Fibroblast of gingiva (primary cell): ENCODE measurements around the gene THEMIS2.
"Not testable (repeated sequence)": the region's sequence is repeated elsewhere in the genome, so short reads cannot be mapped to it uniquely, and the experiment has no call there.

Source experiments
- DNase-seq: peaks from one replicate; pipeline ENCODE4 v3.0.0-alpha.2; 2011; ENCODE audit warnings: low read depth

The THEMIS2 gene

DNA sequence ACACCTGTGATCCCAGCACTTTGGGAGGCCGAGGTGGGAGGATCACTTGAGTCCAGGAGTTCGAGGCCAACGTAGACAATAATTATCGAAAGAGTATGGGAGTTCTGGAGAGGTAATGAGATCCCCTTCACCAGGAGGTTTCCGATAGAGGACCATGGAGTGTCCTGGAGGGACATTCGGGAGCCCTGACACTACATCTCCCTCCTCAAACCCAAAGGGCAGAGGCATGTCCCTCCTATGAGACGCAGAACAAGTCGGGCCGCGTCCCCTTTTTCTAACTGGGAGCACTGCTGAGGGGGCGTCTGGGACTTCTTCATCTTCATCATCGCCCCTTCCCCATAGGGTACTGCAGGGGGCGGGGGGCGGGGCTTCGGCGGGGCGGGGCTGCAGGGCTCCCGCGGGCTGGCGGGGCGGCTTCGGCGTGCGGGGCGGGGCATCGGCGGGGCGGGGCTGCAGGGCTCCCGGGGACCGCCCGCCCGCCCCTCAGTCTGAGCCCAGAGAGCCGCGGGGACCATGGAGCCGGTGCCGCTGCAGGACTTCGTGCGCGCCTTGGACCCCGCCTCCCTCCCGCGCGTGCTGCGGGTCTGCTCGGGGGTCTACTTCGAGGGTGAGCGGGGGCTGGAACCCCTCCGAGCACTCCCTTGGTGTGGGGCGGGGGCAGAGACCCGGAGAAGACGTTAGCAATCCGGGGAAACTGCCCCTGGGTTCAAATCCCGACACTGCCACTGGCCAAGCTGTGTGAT is at the start of gene THEMIS2:
TSS of gene THEMIS2 (plus strand) at position 486 of the 743 bp plus-strand sequence. CDS start at position 514, 28 bp downstream.
- peak; percentile 46 for DNase-seq

DNA sequence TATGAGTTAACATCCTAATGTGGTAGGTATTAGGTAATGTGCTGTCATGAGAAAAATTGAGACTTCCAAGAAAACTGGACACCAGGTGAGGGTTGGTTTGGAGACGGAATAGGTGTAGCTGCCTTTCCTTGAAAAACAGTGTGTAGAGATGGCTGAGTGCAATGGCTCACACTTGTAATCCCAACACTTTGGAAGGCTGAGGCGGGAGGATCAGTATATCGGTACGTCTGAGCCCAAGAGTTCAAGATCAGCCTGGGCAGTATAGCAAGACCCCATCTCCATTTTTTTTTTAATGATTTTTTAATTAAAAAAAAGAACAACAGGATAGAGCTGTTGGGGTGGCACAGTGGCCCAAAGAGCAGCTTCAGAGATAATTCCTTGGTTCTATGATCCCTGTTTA is 48.6 kb upstream of the THEMIS2 start:
- DNase-seq: no peak

DNA sequence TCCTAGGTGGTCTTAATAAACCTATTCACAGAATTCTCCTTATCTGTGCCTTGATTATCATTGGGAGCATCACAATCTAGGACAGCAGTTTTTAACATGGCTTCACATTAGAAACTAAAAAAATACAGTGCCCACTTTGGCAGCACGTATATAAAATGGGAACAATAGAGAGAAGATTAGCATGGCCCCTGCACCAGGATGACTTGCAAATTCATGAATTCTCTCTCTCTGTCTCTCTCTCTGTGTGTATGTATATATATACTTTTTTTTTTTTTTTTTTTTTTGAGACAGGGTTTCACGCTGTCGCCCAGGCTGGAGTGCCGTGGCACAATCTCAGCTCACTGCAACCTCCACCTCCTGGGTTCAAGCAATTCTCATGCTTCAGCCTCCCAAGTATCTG is 47.9 kb upstream of the THEMIS2 start:
- no peak for DNase-seq

DNA sequence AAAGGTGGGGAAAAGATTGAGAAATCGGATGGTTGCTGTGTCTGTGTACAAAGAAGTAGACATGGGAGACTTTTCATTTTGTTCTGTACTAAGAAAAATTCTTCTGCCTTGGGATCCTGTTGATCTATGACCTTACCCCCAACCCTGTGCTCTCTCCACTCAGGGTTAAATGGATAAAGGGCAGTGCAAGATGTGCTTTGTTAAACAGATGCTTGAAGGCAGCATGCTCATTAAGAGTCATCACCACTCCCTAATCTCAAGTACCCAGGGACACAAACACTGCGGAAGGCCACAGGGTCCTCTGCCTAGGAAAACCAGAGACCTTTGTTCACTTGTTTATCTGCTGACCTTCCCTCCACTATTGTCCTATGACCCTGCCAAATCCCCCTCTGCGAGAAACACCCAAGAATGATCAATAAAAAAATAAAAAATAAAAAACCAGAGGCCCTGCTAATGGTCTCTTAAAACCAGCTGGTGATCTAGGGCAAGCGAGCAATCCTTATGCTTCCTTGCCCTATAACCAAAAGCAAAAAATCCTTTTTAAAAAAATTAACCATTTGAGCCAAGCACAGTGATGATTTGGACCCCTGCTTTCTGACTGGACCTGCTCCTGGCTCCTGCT is 42.9 kb upstream of the THEMIS2 start:
- DNase-seq: not testable (repeated sequence)

DNA sequence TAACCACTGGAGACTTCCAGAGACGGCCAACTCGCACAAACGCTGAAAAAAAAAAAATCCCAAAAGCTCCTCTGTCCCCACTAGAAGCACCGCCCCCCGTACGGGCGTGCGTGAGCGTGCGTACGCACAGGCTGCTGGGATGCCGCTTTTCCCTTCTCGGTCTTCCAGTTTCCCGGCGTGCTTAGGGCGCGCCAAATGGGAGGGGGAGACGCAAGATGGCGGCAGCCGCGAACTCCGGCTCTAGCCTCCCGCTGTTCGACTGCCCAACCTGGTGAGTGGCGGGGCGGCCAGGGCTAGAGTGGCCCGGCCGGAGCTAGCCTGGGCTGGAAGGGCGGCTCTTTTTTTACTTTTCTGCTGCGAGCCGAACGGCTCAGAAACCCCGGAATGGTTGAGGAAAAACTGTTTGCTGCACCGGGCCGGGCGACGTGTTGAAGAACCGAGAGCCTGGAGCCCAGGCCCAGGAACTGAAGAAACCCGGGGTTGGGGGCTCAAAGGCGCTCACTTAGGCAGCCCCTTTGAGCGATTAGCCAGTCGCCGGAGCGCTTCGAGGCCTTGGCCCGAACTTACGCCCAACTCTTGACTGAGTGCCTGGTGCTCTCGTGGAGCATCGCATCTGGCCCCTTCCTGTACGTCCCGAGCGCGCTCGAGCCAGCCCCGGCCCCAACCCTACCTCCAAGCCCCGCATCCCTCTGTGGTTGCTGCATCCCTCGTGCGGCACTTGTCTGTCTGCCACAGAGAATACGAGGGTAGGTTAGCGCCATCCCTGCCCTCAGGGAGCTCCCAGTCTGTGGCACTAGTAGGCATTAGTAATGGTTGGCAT is 41.5 kb upstream of the THEMIS2 start, which contains the start of gene PPP1R8:
TSS of gene PPP1R8 (plus strand) at position 162 of the 820 bp plus-strand sequence. CDS start at position 216, 54 bp downstream.
- DNase-seq: peak; percentile 96

DNA sequence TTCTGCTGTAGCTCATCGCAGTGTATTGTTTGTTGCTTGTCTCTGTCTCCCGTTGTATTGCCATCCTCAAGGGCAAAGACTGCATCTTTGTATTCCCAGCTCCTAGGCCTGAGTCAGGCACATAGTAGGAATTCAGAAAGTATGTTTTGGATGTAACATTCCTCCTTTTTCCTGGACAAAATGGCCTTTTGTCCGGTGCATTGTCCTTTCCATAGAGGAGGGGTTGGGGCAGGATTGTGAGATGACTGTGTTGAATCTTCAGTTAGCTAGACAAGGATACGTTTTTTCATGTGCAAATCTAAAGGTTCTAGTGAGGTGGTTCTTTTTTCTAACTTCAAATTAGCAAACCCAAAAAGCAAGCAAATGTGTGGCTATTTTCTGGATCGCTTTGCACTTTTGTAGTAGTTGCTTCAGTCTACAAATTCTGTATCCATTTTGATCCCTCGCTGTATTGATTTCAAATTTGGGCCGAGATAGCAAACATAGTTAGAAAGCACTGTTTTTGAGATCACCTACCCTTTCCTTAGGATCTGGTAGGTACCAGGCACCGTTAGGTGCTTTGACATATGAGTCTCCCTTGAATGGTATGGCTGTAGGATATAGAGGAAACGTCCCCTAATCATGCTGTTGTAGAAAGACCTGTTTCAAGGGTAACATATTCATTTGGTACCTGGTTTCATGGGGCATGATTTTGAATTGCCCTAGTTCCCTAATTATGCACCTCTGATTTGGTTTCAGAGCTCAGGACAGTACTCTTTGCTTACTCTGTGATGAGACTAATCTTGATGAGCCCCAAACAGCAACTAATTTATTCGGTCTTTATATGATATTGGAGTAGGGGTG is 40.6 kb upstream of the THEMIS2 start:
- DNase-seq: no peak

DNA sequence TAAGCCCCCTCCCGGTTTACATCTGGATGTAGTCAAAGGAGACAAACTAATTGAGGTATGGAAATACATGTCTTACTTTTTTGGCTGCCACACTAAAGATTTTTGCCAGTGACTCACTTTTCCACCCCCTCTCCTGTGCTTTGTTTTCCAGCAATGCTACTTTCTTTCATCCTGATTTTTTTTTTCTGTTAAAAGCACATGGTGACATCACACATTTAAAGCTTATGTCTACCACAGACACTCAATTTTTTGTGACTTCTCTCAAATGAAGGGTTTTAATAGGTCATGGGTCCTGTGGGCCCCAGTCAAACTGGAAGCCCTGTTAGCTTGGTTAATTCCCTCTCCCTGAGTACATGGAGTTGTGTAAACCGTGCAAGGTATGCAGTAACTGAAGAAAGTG is 39.6 kb upstream of the THEMIS2 start:
- no peak for DNase-seq

DNA sequence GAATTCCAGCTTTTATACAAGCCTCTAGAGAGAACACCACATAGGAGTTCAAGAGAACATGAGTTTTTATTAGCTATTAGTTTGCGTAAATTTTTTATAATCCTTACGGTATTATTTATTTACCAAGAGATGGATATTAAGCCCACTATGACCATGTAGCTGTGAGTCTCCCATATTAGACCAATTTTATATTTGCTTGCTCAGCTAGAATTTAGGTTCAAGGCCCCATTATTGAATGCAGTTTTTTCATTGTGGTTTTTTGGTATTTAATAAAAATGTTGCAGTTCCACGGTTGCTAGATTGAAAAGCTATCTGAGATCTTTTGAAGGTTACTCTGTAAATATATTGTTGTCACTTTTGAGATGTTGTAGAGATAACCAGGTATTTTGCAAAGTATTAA is 38.9 kb upstream of the THEMIS2 start:
- DNase-seq: no peak

DNA sequence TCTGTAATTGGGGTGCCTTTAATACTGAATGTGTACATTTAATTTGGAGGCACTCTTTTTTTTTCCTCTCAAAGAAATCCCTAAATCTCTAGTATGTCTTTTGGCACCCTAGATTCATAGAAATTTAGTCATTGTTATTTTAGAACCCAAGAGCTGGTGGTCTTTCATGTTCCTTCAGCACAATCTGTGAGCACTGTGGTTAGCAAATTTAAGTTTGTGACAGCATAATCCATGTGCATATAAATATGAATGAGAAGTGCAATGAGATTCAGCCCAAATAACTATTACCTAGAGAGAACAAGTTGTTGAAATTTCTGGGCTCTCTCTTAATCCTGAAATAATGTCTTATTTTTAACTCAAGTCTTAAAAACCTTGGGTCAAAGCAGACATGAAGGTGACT is 37.3 kb upstream of the THEMIS2 start:
- DNase-seq: no peak

DNA sequence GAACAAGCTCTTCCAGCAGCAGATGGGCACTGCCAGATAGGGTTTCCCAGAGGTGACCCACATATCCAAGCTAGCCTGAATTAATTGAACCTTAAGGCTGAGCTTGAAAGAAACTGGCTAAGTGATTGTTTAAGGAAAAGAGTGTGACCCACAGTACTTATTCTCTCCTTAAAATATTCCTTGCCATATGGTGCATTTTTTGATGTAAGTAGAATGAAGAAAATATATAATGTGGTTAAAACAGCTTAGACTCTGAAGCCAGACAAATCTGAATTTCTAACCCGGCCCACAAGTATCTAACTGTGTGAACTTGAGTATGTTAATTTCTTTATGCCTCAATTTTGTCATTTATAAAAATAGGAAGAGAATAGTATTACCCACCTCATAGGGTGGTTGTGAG is 36.8 kb upstream of the THEMIS2 start:
- no peak for DNase-seq

DNA sequence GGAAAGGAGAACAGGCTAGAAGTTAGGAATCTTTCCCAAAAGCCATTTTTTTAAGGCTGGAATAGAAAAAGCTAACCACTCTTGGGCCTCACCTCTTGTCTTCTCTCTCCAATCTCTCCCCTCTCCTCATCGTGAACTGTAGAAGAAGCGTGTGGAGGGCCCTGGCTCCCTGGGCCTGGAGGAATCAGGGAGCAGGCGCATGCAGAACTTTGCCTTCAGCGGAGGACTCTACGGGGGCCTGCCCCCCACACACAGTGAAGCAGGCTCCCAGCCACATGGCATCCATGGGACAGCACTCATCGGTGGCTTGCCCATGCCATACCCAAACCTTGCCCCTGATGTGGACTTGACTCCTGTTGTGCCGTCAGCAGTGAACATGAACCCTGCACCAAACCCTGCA is 22.4 kb upstream of the THEMIS2 start:
- DNase-seq: no peak

DNA sequence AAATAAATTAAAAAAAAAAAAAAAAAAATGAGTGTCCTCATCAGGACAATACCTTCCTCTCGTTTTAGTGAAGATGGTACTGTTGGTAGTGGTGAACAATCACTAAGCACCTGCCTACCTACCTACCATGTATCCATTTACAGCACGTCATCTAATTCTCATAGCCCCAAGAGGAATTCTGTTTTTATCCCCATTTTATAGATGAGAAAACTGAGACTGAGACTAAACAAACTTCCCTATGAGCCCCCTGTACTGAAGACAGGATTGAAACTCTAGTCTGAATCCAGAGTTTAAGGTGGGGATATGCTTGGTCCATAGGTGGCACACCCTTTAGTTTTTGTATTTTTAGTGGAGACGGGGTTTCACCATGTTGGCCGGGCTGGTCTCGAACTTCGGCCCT is 17.3 kb upstream of the THEMIS2 start:
- DNase-seq: no peak

DNA sequence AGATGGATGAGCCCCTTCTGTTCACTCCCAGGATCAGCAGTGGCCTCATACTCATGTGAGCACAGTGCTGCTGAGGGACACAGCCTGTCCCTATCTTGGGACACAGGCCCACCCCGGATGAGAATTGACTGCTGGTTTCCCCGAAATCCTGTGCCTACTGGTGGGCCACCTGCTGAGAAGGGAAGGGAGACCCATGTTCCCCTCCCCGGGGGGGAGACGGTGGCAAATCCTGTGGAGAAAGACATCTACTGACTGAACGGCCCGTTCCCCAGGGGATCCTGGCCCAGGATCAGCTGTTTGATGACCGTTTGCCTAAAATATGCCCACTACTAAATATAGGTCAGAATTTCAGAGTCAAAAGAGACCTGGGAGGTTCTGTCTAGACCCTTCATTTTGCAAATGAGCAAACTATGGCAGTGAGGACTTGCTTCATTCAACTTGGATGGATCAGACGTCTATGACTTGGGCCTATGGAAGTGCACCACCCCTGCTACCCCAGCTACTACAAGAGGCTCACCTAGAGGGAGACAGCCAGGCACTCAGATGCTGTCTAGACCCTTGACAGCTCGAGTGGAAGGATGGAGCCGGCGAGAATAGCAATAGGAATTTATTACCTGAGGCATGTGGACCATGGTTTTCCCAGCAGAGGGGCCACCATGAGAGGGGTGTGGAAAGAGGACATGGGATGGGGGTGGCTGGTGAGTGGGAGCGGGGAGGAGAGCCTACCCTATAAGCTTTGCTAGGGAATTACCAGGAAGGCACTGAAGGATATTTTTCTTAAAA is 15.6 kb upstream of the THEMIS2 start:
- DNase-seq: no peak

DNA sequence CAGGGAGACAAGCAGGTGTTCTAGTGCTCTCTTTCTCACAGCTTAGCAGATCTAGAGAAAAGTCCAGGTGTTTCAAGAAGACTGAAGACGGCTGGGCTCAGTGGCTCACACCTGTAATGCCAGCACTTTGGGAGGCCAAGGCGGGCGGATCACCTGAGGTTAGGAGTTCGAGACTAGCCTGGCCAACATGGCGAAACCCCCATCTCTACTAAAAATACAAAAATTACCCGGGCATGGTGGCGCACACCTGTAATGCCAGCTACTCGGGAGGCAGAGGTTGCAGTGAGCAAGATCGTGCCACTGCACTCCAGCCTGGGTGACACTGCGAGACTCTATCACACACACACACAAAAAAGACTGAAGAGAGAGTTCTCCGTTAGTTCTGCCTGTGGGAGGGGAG is 14.8 kb upstream of the THEMIS2 start:
- DNase-seq: not testable (repeated sequence)

DNA sequence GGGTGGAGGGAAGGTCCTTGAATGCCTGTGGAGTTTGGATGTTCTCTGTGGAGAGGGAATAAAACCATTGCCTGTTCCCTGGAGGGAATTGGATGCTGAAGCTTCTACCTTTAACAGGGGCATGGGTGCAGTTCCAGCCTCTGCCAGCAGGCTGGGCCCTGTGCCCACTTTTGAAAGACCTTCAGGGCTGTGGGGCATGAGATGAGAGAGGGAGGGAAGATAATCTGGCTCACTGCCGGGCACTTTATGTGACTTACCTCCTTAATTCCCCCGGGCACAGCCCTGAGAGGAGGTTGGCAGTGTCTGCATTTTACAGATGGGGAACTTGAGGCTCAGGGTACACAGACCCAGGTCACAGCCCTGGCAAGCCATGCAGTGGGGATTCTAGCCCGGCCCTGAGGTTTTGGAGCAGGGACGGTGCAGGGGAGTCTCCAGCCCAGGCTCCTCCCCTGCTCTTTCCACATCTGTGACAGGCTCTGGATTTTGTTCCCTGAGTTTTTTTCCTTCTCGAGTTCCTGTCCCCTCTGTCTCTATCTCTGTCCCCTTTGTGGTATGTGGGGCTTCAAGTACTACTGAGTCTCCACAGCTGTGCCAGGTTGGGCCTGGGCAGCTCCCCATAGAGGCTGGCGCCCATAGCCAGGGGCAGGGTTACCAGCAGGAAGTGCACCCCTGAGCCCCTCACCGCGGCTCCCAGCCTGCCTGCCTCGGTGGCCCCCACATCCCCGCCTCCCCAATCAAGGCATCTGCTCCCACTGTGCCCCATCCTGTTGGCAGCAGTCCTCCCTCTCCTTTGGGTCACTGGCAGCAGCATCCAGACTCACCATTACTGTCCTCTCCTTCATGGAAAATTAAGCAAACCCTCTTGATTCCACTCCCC is 14.0 kb upstream of the THEMIS2 start:
- DNase-seq: peak; percentile 82

DNA sequence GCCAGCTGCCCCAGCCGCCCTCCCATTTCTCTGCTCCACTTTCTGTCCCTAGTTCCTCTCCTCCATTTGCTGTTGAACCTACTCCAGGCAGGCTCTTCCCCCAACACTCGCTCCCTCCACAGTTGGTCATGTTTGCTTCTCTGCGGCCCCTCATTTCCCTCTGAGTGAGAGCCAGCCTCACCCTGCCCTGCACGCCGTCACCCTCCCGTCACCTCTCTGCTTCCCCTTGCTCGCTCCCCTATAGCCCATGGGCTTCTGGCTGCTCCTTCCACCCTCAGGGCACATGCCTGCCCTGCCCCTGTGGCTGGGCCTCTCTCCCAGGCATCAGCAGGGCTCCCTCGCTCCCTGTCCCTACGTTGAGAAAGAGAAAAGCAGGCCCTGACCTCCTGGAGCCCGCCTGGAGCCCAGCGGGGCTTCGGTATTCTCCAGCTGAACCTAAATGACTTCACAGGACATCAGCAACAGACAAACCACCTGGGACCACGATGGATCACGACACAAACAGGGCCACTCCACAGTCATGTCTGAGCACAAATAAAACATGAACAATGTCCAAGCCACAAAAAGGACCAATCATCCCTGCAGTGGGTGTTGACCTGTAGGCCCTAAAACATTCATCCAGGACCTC is 13.3 kb upstream of the THEMIS2 start:
- no peak for DNase-seq

DNA sequence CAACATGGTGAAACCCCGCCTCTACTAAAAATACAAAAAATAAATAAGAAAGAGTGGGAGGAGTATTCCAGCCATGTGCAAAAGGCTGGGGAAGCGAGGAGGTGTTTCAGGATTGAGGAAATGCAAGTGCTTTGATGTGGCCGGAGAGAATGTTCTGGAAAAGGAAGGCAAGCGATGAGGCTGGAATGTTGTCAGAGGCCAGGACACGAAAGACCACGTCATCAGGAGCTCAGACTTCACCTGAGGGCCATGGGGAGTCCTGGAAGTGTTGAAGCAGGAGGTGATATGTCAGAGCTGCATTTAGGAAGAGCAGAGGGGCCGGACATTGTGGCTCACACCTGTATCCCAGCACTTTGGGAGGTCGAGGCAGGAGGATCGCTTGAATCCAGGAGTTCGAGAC is 10.9 kb upstream of the THEMIS2 start:
- no peak for DNase-seq

DNA sequence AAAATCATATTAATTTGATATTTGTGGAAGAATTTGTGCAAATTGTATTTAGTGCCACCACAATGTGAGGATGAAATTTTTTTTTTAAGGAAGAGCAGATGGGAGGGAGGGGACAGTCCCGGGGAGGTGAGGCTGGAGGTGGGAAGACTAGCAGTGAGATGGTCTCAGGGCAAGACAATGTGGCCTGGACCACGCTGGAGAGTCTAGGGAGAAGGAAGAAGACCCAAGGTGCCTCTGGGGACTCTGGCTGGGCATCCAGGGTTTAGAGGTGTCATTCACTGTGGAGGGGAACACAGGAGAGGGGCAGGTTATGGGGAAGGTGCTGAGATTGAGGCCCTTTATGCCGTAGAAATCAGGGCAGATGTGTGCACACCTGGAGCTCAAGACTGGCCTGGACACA is 10.3 kb upstream of the THEMIS2 start:
- DNase-seq: no peak

DNA sequence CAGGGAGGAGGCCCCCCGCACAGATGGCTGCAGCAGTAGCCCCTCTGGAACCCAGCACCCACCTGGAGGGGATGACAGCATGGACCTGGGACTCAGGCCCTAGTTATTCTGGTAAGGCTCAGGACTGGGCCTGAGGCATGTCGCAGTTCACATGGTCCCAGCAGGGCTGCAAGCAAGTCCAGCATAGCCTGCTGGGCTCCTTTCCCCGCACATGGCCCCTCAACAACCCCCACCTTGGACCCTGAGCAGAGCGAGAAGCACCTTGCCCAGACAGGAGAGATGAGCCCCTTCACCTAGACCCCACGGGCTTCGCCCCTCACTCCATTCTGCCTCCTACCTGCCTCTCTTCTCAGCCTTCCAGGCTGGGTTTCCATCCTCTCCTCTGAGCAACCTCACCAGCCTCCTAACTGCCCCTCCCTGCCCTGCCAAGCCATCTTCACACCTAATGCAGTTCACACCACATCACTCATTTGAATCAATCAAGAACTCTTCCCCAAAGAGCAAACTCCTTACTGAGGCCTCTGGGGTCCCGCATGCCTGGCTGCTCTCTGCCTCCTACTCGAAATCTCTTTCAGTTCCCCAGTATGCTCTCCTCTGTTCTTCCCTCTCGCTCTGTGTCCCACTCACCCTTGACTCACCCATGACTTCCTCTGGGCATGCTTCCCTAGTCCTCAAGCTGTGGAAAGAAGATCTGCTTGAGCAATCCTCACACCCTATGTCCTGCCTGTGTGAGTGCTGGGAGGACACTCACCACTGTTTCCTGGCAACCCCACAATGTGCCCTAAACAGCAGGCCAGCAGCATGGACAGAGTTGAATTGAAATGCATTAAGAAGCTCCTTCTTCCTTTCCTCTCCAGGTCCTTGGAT is 9.4 kb upstream of the THEMIS2 start:
- peak; percentile 100 for DNase-seq
